Raji (cell line): ENCODE measurements around the gene PLEKHG4B.

Experiments used
- POLR2A ChIP-seq: IDR thresholded peaks from 2 replicates; pipeline ENCODE4 v1.6.1; 2011; ENCODE audit warnings: low read depth, low read length, control low read depth; ENCODE audit not compliant: insufficient read depth

PLEKHG4B gene

DNA sequence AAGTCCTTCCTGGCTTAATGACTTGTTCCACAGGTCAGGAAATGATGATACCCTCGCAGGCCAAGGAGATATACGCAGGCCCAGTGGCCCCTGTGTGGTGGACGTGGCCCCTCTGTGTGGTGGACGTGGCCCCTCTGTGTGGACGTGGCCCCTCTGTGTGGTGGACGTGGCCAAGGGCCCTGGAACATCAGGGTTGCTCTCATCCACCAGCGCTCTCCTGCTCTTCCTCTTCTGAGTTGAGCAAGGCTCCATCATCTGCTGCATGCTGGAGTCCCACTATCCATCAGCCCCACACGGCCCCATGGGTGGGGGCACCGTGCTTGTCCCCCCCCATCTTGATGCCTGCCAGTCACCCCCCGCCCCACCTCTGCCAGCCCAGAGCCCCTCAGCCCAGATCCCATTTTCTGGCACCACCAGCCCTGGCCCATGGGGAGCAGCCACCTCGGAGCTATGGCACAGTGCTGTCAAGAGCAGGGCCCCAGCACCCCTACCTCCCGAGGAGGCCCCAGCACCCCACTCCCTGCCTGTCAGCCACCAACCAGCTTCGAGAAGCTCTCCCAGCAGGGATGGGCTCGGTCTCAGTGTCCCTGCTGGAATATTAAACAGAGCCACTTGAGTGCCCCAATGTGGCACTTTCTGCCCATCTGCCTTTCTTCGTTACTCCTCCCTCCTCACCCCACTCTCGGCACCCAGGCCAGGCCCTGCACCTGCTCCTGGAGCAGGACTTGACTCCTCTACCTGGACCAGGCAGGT, 107.4 kb downstream of the PLEKHG4B start:
- TF ChIP-seq POLR2A: no peak

GRCh38 chr5:199950-200645, 108.1 kb downstream of the PLEKHG4B start:
- no peak for TF ChIP-seq POLR2A

DNA sequence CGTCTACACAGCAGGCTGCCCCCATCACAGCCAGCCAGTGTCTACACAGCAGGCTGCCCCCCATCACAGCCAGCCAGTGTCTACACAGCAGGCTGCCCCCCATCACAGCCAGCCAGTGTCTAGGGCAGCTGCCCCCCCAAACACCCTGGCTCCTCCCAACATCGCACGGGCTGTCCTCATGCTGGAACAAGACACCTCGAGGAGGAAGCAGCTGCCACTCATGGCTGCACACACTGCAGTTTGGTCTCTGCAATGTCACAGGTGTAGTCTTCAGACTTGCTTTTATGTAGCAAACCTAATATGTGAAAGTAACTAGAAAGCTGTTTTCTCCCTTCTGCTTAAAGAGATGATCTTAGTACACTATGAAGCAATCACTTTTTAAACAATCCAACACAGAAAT, 109.0 kb downstream of the PLEKHG4B start:
- TF ChIP-seq POLR2A: no peak

- no peak for TF ChIP-seq POLR2A
These were observed 109.7 kb downstream of the PLEKHG4B start for GRCh38 chr5:201672-202071.

GRCh38 chr5:203246-203930, 111.4 kb downstream of the PLEKHG4B start:
- no peak for TF ChIP-seq POLR2A

DNA sequence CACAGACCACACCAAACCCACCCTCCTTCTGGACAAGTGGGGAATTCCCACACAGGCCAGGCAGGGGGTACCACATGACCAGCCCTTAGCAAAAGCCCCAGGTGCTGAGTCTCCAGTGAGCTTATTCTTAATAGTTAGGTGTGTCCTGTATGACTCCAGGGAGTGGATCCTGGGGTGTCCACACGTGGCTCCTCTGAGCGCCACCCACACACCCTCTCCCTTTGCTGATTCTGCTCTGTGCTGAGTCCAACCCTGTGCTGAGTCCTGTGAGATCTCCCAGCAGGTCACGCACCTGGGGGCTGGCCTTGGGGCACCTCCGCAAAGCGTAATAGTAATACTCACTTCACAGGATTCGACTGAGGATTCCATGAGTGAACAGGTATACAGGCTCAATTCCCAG, 112.0 kb downstream of the PLEKHG4B start:
- no peak for TF ChIP-seq POLR2A

GRCh38 chr5:204462-204861, 112.5 kb downstream of the PLEKHG4B start:
- TF ChIP-seq POLR2A: no peak

DNA sequence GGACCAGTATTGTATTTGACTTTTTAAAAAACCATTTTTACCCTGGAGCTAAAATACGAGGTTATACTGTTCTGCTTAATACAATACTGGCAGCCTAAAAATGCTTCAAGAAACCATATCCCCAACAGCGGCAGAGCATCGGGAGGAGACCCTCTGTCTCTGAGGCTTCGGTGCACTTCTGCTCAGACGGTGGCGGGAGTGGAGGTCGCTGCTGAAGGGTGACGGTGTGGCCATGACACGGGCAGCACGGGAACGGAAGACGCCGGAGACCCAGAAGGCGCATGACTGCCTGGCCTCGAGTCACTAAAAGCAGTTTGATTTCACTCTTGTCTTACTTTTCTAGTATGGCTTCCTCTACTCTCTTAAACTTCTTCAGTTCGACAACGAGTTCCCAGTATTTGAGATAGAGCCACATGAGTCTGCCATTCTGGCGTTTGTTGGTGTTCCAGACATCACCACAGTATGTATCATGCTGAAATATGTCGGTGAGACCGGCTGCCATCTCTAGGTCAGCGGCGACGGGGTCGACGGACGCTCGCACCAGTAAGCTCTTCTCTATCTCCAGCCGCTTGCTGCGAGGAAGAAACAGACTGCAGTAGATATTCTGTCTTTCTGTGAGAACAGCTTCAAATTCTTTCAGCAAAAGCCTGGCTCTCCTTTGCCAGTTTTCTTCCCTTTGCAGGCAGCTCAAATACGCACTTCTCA, 113.2 kb downstream of the PLEKHG4B start:
- TF ChIP-seq POLR2A: no peak

- TF ChIP-seq POLR2A: no peak
These were observed 114.4 kb downstream of the PLEKHG4B start for GRCh38 chr5:206406-206805.

- no peak for TF ChIP-seq POLR2A
These were observed 115.1 kb downstream of the PLEKHG4B start for GRCh38 chr5:206927-207536.

- TF ChIP-seq POLR2A: no peak
These were observed 115.6 kb downstream of the PLEKHG4B start for GRCh38 chr5:207599-207998.

- no peak for TF ChIP-seq POLR2A
These were observed 116.6 kb downstream of the PLEKHG4B start for GRCh38 chr5:208449-209114.

DNA sequence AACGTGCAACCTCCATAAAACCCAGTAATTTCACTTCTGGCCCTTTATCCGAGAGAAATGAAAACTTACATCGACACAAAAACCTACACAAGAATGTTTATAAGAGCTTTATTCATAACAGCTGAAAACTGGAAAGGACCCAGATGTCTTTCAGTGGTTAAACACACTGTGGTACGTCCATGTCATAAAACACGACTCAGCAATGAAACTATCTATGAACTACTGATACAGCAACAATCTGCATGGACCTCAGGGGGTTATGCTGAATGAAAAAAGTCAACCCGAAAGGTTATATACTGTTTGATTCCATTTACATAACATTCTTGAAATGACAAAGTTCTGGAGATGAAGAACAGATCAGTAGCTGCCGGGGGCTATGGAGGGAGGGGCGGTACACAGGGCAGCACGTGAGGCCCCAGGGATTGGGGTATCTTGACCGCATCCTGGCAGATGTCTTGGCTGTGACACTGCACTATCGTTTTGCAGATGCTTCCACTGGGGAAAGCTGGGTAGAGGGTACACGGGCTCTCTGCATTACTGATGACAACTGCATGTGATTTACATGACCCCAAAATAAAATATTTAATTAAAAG, 121.9 kb downstream of the PLEKHG4B start:
- no peak for TF ChIP-seq POLR2A
